ENCODE measurements around the gene PTPRE.

PTPRE gene

DNA sequence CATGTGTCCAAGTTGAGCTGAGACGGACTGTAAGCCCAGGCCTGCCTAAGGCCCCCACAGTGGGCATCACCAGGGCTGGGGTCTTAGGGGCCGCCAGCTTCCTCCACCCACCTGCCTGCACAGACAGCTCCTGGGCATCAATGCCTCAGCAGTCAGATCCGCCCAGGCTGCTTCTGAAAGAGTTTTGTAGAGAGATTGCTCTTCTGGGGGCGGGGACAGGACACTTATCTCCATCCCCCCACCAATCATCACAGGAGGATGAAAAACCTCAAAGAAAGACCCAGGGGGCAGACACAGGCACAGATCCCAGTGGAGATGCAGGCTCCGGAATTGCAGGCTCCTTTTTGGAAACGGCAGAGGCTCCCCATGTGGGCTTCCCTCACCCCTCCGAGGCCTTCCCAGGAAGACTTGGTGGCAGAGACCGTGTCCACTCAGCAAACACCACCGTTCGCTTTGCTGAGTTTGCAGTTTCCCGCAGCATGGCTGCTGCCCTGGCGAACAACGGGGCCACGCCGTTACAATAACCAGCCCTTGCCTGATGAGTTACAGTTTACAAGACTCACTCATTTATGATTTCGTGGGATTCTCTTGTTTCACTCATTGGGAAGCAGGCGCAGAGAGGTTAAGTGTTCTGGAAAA, 122.9 kb downstream of the PTPRE start:
- no peak for DNase-seq

DNA sequence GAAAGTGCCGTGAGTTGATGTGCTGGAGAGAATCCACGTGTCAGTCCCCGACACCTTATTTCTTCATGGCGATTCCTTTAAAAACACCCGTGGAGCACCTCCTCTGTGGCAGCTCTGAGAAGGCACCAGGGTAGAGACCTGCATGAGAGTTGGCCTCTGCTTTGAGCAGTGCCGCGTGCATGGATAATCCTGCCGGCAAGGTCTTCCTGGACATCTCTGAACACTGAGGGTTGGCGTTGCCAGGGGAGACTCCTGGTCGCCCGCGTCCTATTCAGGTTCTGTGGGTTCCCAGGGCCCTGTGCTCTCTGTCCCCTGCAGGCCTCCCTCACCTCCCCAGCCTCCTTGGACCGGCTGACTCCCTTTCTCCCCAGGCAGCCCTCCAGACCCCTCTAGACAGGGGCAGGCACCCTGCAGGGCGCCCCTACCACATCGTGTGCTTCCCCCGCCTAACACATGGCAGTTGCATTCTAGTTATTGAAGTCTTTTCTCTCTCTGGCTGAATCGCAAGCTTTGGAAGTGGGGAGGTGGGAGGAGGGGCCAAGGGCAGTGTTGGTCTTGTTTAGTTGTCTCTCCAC, 123.7 kb downstream of the PTPRE start:
- DNase-seq, result no peak

DNA sequence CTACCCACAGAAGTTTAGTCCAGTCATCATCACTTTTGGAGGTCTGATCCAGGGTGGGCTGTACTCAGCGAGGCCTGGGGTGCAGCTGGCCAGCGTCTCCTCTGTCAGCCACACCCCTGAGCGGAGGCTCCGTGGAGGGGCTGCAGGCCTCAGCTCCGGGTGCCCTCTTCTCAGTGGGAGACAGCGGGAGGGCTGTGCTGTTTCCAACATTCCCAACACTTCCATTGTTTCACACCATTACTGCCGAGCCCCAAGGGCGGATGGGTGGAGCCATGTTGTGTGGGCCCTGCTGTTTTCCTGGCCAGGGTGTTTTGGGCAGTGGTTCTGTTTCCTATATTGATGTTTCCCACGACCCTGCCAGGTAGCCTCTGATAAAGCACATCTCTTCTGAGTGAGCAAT, 124.3 kb downstream of the PTPRE start:
- no peak for DNase-seq

- DNase-seq, result no peak
Observed at GRCh38 chr10:128032466-128032865, 125.6 kb downstream of the PTPRE start.

DNA sequence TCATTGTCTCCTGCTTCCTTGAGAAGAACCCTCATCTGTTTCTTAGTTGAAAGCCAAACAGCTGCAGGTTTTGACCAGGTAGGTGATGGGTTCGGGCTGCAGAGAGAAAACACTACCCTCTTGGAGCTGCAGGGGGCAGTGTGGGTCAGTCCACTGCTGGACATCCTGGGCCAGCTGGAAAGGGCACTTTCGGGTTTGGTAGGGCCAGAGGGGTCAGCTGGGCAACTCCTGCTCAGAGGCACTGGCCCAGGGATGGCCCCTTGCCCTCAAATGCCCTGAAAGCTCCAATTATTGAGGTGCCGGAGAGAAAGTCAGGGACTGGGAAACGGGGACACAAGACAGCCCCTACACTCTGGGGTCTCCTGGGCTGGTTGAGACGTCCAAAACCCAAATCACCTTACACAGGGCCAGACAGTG, 128.7 kb downstream of the PTPRE start:
- DNase-seq, result peak; percentile 2

DNA sequence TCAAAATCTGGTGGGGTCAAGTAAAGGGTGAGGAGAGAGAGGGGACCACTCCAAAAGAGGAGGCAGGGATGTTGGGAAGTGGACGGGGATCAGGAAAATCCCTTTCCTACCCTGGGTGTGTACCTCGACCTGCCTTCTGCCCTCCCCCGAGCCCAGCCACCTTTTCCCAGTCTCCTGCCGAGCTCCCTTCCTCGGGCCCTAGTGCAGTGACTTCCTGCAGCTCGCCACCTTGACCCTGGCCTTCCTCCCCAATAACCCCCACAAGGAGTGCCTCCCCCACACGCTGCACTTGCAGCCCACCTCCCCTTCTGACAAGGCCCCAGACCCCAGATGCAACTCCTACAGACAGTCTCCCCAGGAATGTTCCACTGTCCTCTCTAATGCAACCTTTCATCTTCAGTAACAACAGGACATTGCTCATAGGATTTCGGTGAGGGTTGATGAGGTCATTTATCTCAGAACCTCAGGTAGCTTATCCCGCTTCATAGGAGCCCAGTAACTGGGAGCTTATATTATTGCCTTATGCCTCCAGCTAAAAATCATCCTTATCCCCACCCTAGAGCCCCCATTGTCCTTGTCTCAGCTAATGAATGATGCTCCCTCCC, 129.2 kb downstream of the PTPRE start:
- no peak for DNase-seq

DNA sequence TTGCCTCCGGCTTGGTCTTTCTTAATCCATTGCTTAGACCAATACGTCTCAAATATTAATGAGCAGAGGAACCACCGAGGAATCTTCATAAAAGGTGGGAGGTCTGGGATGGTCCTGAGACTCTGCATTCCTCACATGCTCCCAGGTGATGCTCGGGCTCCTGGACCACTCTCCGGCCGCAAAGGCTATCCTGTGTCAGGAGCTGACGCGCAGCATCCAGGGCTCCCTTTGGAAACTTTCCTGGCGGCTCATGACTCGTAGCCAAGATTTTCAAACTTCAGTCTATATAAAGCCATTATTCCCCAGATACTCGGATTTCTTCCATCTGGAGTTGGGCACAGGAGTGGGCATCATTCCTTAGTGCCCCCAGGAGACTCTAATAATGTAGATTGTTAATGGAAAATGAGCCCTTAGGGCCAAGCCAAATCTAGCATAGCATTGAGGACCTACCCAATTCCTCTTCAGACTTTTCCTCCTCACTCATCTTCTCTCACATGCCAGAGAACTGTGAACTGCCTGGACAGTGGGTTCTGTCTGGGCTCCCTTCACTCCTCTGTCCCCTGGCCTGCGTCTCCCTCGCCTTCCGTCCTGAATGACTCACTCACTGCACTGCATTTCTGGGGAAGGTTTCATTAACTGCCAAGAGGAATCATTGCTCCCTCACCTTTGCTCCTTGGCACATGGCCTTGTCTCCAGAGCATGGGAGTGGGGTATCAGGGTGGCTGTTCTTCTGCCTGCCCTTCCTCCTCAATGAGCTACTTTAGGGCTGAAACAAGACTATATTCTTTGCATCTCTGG, 130.0 kb downstream of the PTPRE start:
- no peak for DNase-seq

- DNase-seq, result no peak
Observed at GRCh38 chr10:128040096-128040495, 133.2 kb downstream of the PTPRE start.

DNA sequence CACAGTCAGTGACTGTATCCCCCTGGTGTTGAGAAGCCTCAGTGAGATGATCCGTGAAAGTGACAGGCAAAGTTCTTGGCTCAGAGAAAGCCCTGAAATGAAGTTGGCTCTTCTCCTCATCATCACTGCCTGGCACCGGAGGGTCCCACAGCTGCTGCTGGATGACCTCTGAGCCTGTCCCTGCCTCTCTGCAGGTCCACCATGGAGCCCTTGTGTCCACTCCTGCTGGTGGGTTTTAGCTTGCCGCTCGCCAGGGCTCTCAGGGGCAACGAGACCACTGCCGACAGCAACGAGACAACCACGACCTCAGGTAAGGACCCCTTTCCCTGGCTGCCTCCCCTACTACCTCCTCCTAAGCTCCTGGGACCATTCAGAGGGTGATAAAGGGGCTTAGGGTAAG, 133.8 kb downstream of the PTPRE start:
- DNase-seq, result no peak

DNA sequence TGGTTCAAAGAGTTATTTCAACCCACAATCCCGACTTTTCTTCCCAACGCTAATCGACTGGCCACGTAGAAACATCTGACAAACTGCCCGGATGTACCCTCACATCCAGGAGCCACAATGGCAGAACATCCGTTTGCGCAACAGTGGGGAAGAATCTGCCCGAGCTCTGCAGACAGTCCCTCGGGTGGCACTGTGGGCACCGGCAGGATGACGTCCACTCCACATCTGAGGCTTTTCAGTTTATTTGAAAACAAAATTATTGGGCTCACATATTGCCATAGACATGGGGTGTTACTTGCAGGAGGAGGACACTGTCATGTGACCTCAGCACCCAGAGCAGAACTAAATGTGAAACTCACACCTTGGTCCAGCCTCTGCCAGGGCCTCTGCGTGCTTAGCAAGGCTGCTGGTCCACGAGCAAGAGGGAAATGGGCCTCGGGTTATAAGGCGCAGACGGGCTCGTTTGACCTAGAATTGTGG, 135.3 kb downstream of the PTPRE start:
- DNase-seq, result no peak

- no peak for DNase-seq
Observed at GRCh38 chr10:128043259-128044045, 136.5 kb downstream of the PTPRE start.

GRCh38 chr10:128044186-128044585, 137.3 kb downstream of the PTPRE start:
- DNase-seq, result no peak

DNA sequence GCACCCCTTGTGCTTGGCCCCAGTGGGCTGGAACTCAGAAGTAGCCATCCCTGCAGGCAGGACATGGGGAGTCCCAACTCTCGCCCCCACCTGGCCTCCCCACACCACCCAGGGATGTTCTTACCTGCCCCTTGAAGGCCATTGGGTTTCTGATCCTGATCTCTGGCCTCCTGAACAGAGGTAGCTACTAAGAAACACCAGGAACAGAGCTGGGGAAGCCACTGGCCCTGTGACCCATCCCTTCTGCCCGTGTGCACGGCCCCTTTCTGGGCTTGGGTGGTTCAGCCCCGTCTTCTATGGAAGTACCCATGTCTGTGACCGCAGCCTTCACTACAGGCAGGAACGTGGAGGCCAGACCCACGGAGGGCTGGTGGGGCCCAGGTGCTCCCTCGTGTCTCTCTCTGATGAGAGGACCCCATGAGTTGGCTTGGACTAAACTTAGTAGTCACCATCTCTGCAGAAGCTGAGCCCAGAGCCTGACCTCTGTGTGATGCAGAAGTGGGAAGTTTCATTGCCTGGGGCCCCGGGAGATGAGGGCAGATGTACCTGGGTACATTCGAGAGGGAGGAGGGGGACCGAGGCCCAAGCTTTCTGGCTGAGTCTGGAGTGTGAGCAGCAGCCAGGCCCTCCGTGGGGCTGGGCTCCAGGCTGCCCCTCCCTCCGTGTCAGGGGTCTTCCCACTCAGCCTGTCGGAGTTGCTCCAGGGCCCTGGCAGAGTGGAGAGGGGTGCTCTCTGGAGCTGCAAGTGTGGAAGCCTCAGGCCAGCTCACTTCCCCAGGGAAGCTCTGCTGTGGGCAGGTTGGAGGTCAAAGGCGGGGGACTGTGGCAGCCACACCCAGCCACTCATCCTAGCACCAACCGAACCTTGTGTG, 138.3 kb downstream of the PTPRE start:
- DNase-seq, result no peak

GRCh38 chr10:128045833-128046120, 138.9 kb downstream of the PTPRE start:
- no peak for DNase-seq

DNA sequence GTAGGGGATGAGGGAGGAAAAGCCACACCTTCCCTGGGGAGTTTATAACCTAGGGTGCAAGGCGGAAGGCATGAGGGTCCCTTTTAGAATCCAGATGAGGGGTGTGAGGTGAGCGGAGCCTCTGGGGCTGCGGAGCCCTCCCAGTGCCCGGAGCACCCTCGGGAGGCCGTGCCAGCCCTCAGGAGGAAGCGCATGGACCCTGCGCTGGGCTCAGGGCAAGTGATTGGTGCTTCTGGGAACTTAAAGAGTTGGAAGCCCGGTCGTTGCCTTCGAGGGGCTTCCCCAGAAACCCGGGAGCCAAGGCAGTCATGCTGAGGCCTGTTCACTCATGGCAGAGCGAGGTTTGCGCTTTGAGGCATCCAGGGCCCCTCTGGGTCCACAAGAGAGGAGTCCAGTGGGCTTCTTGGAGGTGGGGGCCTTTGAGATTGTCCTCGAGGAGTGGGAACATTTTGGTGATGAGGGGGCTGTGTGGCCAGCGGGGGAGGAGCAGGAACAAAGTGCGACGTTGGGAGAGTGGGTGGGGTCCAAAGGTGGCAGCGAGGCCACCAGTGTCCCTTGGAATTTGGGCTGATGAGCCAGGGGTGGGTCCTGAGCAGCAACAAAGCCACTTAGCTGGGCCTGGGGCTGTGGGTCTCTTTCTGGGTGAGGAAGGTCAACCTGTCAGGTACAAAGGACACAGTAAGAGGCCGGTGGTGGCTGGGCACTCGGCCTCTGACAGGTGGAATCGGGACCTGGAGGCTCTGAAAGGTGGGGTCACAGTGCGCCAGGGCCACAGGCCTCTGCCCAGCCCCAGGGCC, 139.5 kb downstream of the PTPRE start:
- no peak for DNase-seq

- no peak for DNase-seq
Observed at GRCh38 chr10:128046953-128047290, 140.0 kb downstream of the PTPRE start.

- no peak for DNase-seq
Observed at GRCh38 chr10:128047351-128047750, 140.4 kb downstream of the PTPRE start.

- peak; percentile 0 for DNase-seq
Observed at GRCh38 chr10:128047991-128048818, 141.3 kb downstream of the PTPRE start.

DNA sequence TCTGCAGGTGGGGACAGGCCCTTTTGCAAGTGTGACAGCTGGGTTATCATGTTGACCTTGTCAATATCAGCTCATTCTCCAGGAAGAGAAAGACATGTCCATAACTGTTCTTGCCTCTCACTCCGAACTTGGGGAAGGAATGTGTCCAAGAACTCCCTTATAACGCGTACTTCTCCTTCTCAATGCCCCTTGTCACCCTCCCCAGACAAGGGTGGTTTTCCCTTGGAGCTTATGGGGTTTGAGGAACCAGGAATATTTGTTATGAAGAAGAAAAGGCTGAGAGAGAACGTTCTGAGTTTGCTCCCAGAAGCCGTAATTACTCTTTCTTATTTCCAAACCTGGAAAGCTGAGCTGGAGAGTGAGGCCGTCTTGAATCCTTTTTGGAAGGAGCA, 141.9 kb downstream of the PTPRE start:
- no peak for DNase-seq
